CD4-positive, alpha-beta T cell treated with Interleukin-12 subunit alpha and Interleukin-12 subunit beta, for 1 hour (primary cell): ENCODE data around the gene ZNF516.

Source experiments
- DNase-seq: peaks from one replicate; pipeline ENCODE4 v3.0.0-alpha.2; 2020

The ZNF516 gene

GRCh38 chr18:76465630-76466409 is 29.2 kb downstream of the ZNF516 start:
- DNase-seq, result no peak

GRCh38 chr18:76464281-76465259 is 30.5 kb downstream of the ZNF516 start:
- no peak for DNase-seq

GRCh38 chr18:76463872-76464271 is 31.2 kb downstream of the ZNF516 start:
- DNase-seq, result no peak

DNA sequence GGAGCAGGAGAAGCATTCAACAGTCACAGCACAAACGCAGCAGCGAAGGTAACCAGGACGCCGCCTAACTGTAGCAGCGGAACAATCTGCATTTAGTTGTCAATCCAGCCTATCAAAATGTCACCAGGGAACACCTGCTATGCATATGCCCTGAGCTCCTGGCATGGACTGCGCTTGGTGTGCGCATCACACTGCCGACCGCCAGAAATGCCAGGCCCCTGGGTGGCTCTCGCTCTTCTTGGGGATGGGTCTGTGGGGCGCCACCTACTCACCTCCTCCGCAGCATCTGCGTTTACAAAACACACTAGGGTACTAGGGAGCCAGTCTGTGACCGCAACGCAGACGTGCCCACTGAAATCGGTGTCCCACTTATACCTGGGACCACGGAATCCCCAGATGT is 31.7 kb downstream of the ZNF516 start:
- no peak for DNase-seq

- no peak for DNase-seq
Measured at GRCh38 chr18:76462326-76462694, 32.7 kb downstream of the ZNF516 start.

- no peak for DNase-seq
Measured at GRCh38 chr18:76461692-76462325, 33.2 kb downstream of the ZNF516 start.

GRCh38 chr18:76461148-76461547 is 33.9 kb downstream of the ZNF516 start:
- no peak for DNase-seq

DNA sequence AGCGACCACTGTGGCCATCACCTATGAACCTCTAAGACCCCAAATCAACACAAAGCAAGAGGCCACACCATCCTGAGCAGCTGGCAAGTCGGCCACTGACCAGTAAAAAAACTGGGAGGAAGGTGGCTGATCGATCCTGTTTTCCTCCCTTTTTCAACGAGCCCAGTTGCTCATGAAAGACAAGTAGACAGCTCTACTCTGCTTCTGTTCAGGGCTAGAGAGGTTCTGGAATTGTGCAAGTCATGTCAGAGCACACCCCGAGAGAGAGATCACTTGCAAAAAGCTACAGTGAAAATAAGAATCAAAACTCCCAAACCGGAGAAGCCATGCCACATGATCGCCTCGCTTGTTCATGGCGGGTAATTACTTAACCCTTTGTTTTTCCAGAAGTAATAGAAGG is 34.6 kb downstream of the ZNF516 start:
- no peak for DNase-seq

GRCh38 chr18:76459687-76460350 is 35.2 kb downstream of the ZNF516 start:
- no peak for DNase-seq

DNA sequence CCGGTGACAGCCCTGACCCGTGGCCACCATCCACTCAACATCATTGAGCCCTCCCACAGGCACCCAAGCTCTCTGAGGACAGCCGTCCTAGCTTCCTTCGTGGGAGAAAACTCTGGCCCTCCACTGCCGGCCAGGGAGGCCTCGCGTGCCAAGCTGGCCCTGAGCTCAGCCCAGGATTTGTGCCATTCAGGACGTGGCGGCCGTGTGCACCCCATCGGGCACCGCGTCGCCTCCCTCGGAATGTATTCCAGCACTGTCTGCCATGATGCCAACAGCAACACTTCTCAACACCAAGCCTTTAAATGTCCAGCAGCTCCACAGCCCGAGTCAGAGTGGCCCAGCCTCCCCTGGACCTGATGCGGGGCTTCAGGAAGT is 35.7 kb downstream of the ZNF516 start:
- DNase-seq, result no peak

GRCh38 chr18:76458522-76459311 is 36.3 kb downstream of the ZNF516 start:
- no peak for DNase-seq

- no peak for DNase-seq
Measured at GRCh38 chr18:76457957-76458356, 37.1 kb downstream of the ZNF516 start.

DNA sequence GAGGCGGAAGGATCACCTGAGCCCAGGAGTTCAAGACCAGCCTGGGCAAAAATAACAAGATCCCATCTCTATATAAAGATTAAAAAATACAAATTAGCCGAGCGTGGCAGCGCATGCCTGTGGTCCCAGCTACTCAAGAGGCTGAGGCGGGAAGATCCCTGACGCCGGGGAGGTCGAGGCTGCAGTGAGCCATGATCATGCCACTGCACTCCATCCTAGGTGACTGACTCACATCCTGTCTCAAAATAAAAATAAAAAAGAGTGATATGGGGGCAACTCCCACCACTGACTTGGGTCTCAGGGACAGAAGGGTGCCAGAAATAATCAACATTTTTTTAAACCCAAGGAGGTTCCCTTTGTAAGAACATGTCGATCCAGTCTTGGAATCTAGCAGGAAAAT is 37.6 kb downstream of the ZNF516 start:
- no peak for DNase-seq

- DNase-seq, result no peak
Measured at GRCh38 chr18:76456823-76457222, 38.2 kb downstream of the ZNF516 start.

- DNase-seq, result no peak
Measured at GRCh38 chr18:76456018-76456750, 38.9 kb downstream of the ZNF516 start.

GRCh38 chr18:76455003-76455676 is 39.9 kb downstream of the ZNF516 start:
- DNase-seq, result no peak

- DNase-seq, result no peak
Measured at GRCh38 chr18:76454418-76454817, 40.6 kb downstream of the ZNF516 start.

DNA sequence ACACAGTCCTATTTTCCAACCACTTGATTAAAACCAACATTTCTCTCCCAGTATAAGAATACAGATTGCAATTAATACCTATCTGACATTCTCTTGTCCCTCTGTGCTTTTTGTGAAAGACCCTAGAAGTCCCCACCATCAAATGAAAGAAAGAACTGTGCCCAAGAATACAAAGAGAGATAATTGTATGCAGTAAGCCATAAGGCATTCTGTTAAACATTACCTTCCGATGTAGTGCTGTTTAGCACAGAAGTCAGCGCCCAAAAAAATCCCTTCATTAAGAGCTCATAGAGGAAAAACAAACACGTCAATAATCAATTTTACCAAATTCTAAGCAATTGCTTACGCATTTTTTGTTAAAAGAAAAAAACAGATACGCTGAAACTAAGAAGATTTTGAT is 41.1 kb downstream of the ZNF516 start:
- no peak for DNase-seq

- DNase-seq, result no peak
Measured at GRCh38 chr18:76453057-76453561, 41.9 kb downstream of the ZNF516 start.

GRCh38 chr18:76452357-76452756 is 42.7 kb downstream of the ZNF516 start:
- DNase-seq, result no peak
